ENCODE data around the gene HTRA1.

- no peak for TF ChIP-seq TAF1 (IDR thresholded peaks at IDR 0.05; ENCODE audit: control insufficient read depth, extremely low read depth, insufficient read depth, low read length, severe bottlenecking)
- TF ChIP-seq ZBTB1 (CRISPR knock-in tag; IDR thresholded peaks at IDR 0.05; ENCODE audit: borderline replicate concordance, low read depth) = no peak
- TF ChIP-seq SP1 (CRISPR knock-in tag; IDR thresholded peaks at IDR 0.05) = no peak
These were observed 80.2 kb downstream of the HTRA1 start for GRCh38 chr10:122541541-122542002.

Measured in K562 (cell line).